Suprapubic skin (tissue), 4 donors: Measurements from ENCODE around the gene HBE1. TPM values are rescaled to one million over a fixed set of nuclear protein-coding genes. Genes with fewer than 3 reads are reported as not detected.

Experiments used
- DNase-seq, 2 donors: peaks; one replicate each; pipeline ENCODE4 v3.0.0-alpha.2; 2019; ENCODE audit warnings: low spot score in 2 of 2
- H3K27ac ChIP-seq: fragments of 200-600 bp; sonication (generic); one replicate; pipeline ENCODE4 v1.5.1; 2019
- H3K27me3 ChIP-seq: fragments of 200-600 bp; sonication (generic); one replicate; pipeline ENCODE4 v1.5.1; 2019
- H3K36me3 ChIP-seq: fragments of 200-600 bp; sonication (generic); one replicate; pipeline ENCODE4 v1.5.1; 2019
- H3K4me1 ChIP-seq: fragments of 200-600 bp; sonication (generic); one replicate; pipeline ENCODE4 v1.5.1; 2019
- H3K4me3 ChIP-seq: fragments of 200-600 bp; sonication (generic); one replicate; pipeline ENCODE4 v1.5.1; 2019; ENCODE audit warnings: mild to moderate bottlenecking
- H3K9me3 ChIP-seq: fragments of 200-600 bp; sonication (generic); one replicate; pipeline ENCODE4 v1.5.1; 2019
- EP300 ChIP-seq: sonication (generic); formaldehyde crosslinking; IDR thresholded peaks from one replicate; pipeline ENCODE4 v1.6.1; 2017; ENCODE audit warnings: antibody characterized with exemption
- POLR2A ChIP-seq, 2 donors: fragments of 450-650 bp; IDR thresholded peaks; one replicate each; pipeline ENCODE4 v1.6.1; 2017; ENCODE audit warnings: antibody characterized with exemption in 2 of 2, mild to moderate bottlenecking in 2 of 2, moderate library complexity in 2 of 2
- POLR2AphosphoS5 ChIP-seq, 3 donors: sonication (generic); formaldehyde crosslinking; IDR thresholded peaks; one replicate each; pipeline ENCODE4 v1.6.1; 2017; ENCODE audit warnings: antibody characterized with exemption in 3 of 3
- WGBS: methylation state at CpG from one replicate; pipeline ENCODE4 v1.1.5; 2018; 5-methylcytosine and 5-hydroxymethylcytosine counted together
- total RNA-seq, 4 donors: library from RNA; depleted of rRNA; stranded (reverse); fragments of >200 nt; gene quantifications; one replicate each; pipeline ENCODE4 v1.1.0, GENCODE V29; 2016
- TF ChIP-seq, protein P1 (sequence below), 2 donors: fragments of 200-600 bp in 1 of 2; fragments of 450-650 bp in 1 of 2; sonication (generic) in 1 of 2; IDR thresholded peaks; one replicate each; pipeline ENCODE4 v1.5.1; 2016 to 2019; ENCODE audit warnings: antibody characterized with exemption in 2 of 2, mild to moderate bottlenecking in 1 of 2, moderate library complexity in 1 of 2

HBE1 gene
- total RNA-seq, 4 donors from 2014 or later: 1.9 TPM; not detected in 3

- TF ChIP-seq EP300: no peak
- no peak for TF ChIP-seq POLR2A (IDR thresholded peaks at IDR 0.05)
- TF ChIP-seq, protein P1, sequence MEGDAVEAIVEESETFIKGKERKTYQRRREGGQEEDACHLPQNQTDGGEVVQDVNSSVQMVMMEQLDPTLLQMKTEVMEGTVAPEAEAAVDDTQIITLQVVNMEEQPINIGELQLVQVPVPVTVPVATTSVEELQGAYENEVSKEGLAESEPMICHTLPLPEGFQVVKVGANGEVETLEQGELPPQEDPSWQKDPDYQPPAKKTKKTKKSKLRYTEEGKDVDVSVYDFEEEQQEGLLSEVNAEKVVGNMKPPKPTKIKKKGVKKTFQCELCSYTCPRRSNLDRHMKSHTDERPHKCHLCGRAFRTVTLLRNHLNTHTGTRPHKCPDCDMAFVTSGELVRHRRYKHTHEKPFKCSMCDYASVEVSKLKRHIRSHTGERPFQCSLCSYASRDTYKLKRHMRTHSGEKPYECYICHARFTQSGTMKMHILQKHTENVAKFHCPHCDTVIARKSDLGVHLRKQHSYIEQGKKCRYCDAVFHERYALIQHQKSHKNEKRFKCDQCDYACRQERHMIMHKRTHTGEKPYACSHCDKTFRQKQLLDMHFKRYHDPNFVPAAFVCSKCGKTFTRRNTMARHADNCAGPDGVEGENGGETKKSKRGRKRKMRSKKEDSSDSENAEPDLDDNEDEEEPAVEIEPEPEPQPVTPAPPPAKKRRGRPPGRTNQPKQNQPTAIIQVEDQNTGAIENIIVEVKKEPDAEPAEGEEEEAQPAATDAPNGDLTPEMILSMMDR (IDR thresholded peaks at IDR 0.05): no peak
- TF ChIP-seq POLR2AphosphoS5 (IDR thresholded peaks at IDR 0.05): no peak
- Histone ChIP-seq H3K27me3 (no peaks in the 10 kb centered on the region), H3K4me3 (no peak overlapping the region), H3K4me1 (no peaks in the 10 kb centered on the region), H3K9me3 (no peaks in the 10 kb centered on the region), H3K27ac (no peak overlapping the region), H3K36me3 (no peaks in the 10 kb centered on the region)
- 71% methylated on average over 6 of the region's 6 CpGs for WGBS
- DNase-seq: no peak
Measured at GRCh38 chr11:5246772-5247471, 22.8 kb downstream of the HBE1 start.

- H3K4me1 ChIP-seq: no peaks in the 10 kb centered on the region
- H3K9me3 ChIP-seq: no peaks in the 10 kb centered on the region
- H3K36me3 ChIP-seq: no peaks in the 10 kb centered on the region
- H3K27ac ChIP-seq: no peak overlapping the region
- 81% methylated on average over 2 of the region's 2 CpGs for WGBS
- no peaks in the 10 kb centered on the region for H3K27me3 ChIP-seq
- no peak overlapping the region for H3K4me3 ChIP-seq
- TF ChIP-seq POLR2AphosphoS5 (IDR thresholded peaks at IDR 0.05): no peak
- TF ChIP-seq, protein P1 (IDR thresholded peaks at IDR 0.05): no peak
- no peak for TF ChIP-seq POLR2A (IDR thresholded peaks at IDR 0.05)
- TF ChIP-seq EP300: no peak
- DNase-seq: no peak
Measured at GRCh38 chr11:5245155-5245554, 24.6 kb downstream of the HBE1 start.

DNA sequence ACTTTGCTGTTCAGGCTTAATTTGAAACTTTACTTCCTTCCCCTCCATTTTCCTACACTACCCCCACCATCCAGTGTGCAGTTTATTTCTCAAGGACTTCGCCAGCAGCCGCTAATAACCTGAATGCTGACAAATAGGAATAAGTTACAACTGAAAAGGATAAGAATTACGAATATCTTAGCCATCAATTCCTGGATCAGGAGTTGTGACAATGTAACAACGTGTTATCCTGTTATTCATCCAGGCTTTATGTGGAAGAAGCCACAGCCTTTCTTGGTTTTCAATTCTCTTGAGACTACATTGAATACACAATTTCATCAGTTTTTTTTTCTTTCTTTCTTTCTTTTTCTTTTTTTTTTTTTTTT lies 25.9 kb downstream of the HBE1 start:
- Histone ChIP-seq H3K4me3 (no peak overlapping the region), H3K36me3 (no peaks in the 10 kb centered on the region), H3K27me3 (no peaks in the 10 kb centered on the region), H3K9me3 (no peaks in the 10 kb centered on the region), H3K27ac (no peak overlapping the region), H3K4me1 (no peaks in the 10 kb centered on the region)
- DNase-seq: no peak
- 82% methylated on average over 4 of the region's 4 CpGs for WGBS
- no peak for TF ChIP-seq POLR2AphosphoS5 (IDR thresholded peaks at IDR 0.05)
- TF ChIP-seq, protein P1 (IDR thresholded peaks at IDR 0.05): no peak
- TF ChIP-seq EP300: no peak
- no peak for TF ChIP-seq POLR2A (IDR thresholded peaks at IDR 0.05)

- 65% methylated on average over 7 of the region's 7 CpGs for WGBS
- Histone ChIP-seq H3K36me3 (no peaks in the 10 kb centered on the region), H3K9me3 (no peaks in the 10 kb centered on the region), H3K27ac (no peak overlapping the region), H3K4me1 (no peaks in the 10 kb centered on the region), H3K4me3 (no peak overlapping the region), H3K27me3 (no peaks in the 10 kb centered on the region)
- DNase-seq: no peak
- TF ChIP-seq EP300 (no peak), POLR2A (IDR thresholded peaks at IDR 0.05) (no peak), POLR2AphosphoS5 (IDR thresholded peaks at IDR 0.05) (no peak)
- TF ChIP-seq, protein P1 (IDR thresholded peaks at IDR 0.05): no peak
Measured at GRCh38 chr11:5242933-5243815, 26.6 kb downstream of the HBE1 start.

GRCh38 chr11:5242208-5242607 lies 27.5 kb downstream of the HBE1 start:
- TF ChIP-seq POLR2A (IDR thresholded peaks at IDR 0.05): no peak
- TF ChIP-seq, protein P1 (IDR thresholded peaks at IDR 0.05): no peak
- no peak for TF ChIP-seq POLR2AphosphoS5 (IDR thresholded peaks at IDR 0.05)
- TF ChIP-seq EP300: no peak
- Histone ChIP-seq H3K36me3 (no peaks in the 10 kb centered on the region), H3K4me3 (no peak overlapping the region), H3K27ac (no peak overlapping the region), H3K4me1 (no peaks in the 10 kb centered on the region), H3K9me3 (no peaks in the 10 kb centered on the region), H3K27me3 (no peaks in the 10 kb centered on the region)
- WGBS: 77% methylated on average over 2 of the region's 2 CpGs
- DNase-seq: no peak
